HG03064 (cell line): ENCODE data around the gene NFIA.

Experiments used
- ATAC-seq: cut with Tn5 transposase; IDR thresholded peaks from one replicate; pipeline ENCODE4 v1.9.1; 2021; ENCODE audit warnings: low read depth; ENCODE audit not compliant: unreplicated experiment

NFIA gene

GRCh38 chr1:61143821-61144424 is 61.6 kb downstream of the NFIA start:
- no peak for ATAC-seq

- ATAC-seq: no peak
Observed at GRCh38 chr1:61149010-61149860, 66.9 kb downstream of the NFIA start.

GRCh38 chr1:61151565-61151964 is 69.2 kb downstream of the NFIA start:
- no peak for ATAC-seq

GRCh38 chr1:61152066-61152465 is 69.7 kb downstream of the NFIA start:
- no peak for ATAC-seq

GRCh38 chr1:61152469-61153105 is 70.2 kb downstream of the NFIA start:
- no peak for ATAC-seq

GRCh38 chr1:61156576-61157467 is 74.5 kb downstream of the NFIA start:
- no peak for ATAC-seq

GRCh38 chr1:61157468-61157987 is 75.2 kb downstream of the NFIA start:
- no peak for ATAC-seq

GRCh38 chr1:61158591-61158990 is 76.2 kb downstream of the NFIA start:
- no peak for ATAC-seq

- no peak for ATAC-seq
Observed at GRCh38 chr1:61160526-61160925, 78.2 kb downstream of the NFIA start.

GRCh38 chr1:61162520-61163258 is 80.3 kb downstream of the NFIA start:
- no peak for ATAC-seq

GRCh38 chr1:61163355-61163754 is 81.0 kb downstream of the NFIA start:
- ATAC-seq: no peak

- ATAC-seq: no peak
Observed at GRCh38 chr1:61165402-61165801, 83.0 kb downstream of the NFIA start.

GRCh38 chr1:61167309-61167708 is 84.9 kb downstream of the NFIA start:
- ATAC-seq: no peak

- ATAC-seq: no peak
Observed at GRCh38 chr1:61169045-61169444, 86.7 kb downstream of the NFIA start.

GRCh38 chr1:61169634-61170033 is 87.3 kb downstream of the NFIA start:
- ATAC-seq: no peak

GRCh38 chr1:61170328-61171238 is 88.2 kb downstream of the NFIA start:
- no peak for ATAC-seq

- ATAC-seq: no peak
Observed at GRCh38 chr1:61171346-61171745, 89.0 kb downstream of the NFIA start.

- ATAC-seq: no peak
Observed at GRCh38 chr1:61171974-61172373, 89.6 kb downstream of the NFIA start.

- no peak for ATAC-seq
Observed at GRCh38 chr1:61173118-61173517, 90.8 kb downstream of the NFIA start.
